Esophagus squamous epithelium (tissue), 4 donors: ENCODE results near the gene ATP10B.

ENCODE experiments used
- CTCF ChIP-seq, 6 experiments: fragments of 450-650 bp in 4 of 6; fragments of 200-600 bp in 2 of 6; sonication (generic) in 2 of 6; IDR thresholded peaks; one replicate each; pipeline ENCODE4 v1.5.1; 2016 to 2019; ENCODE audit warnings: antibody characterized with exemption in 6 of 6, mild to moderate bottlenecking in 4 of 6, moderate library complexity in 4 of 6
- POLR2A ChIP-seq, 4 donors: fragments of 450-650 bp; IDR thresholded peaks; one replicate each; pipeline ENCODE4 v1.6.1; 2017; ENCODE audit warnings: antibody characterized with exemption in 4 of 4, mild to moderate bottlenecking in 4 of 4, moderate library complexity in 3 of 4

GRCh38 chr5:160760008-160760407, 92.0 kb downstream of the ATP10B start:
- TF ChIP-seq CTCF (IDR thresholded peaks at IDR 0.05) (no peak), POLR2A (IDR thresholded peaks at IDR 0.05) (no peak)
